Skin of body (tissue), 2 donors: Measurements from ENCODE around the gene SPRED2. TPM values are rescaled to one million over a fixed set of nuclear protein-coding genes. Genes with fewer than 3 reads are reported as not detected.
A peak's percentile ranks its signal among the peaks of the same experiment; 100 is the strongest.

ENCODE experiments used
- DNase-seq: peaks from one replicate; lab custom pipeline; 2025; lab: John Stamatoyannopoulos, UW
- total RNA-seq: library from RNA; depleted of rRNA; stranded (reverse); fragments of >200 nt; gene quantifications from one replicate; pipeline ENCODE4 v1.2.3, GENCODE V29; 2014

Gene SPRED2
- total RNA-seq, 1 donor from 2014 or later: 11.4 TPM

DNA sequence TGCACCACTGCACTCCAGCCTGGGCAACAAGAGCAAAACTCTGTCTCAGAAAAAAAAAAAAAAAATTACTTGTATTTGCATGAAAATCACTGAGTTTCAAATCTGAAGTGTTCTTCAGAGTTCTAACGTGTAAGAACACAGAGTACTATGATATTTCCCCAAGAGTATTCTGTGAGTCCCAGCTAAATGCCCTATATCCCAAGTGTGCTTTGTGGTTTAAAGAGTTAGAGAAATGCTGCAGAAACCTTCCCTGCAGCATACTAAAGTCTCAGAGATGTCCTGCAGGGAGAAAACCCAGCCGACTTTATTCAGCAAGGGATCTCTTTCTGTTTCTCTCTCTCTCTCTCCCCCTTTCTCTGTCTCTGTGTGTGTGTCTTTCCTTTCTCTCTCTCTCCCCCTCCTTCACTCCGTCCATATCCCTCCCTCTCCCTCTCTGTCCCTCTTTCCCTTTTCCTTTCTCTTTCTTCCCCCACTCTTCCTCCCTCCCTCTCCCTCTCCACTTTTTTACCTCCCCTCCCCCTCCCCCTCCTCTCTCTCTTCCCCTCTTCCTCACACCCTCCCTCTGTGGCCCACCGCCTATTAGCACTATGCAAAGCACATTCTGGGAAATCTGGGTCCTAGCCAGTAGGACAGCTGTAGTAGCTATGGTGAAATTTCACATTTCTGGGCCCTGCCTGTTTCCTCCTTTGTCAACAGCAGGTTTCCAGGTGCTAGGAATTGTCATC, 150.6 kb downstream of the SPRED2 start:
- peak; percentile 69 for DNase-seq

DNA sequence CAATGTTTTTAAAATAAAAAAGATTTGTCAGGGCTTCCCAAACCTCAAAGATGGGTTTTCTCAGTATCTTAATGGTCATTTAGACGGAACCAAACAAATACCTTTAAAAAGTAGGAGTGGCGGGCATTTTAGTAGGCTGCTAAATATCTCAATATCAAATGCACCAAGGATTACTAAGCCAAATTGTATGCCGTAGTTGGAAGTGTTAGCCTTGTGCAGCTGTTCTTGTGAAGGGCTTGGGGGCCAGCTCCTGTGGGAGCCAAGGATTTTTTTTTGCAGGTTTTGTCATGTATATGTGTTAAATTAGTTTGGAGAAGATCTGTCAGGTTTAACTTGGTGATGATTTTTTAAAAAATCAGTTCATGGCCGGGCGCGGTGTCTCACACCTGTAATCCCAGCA, 152.6 kb downstream of the SPRED2 start:
- DNase-seq: no peak

GRCh38 chr2:65278531-65278981, 153.8 kb downstream of the SPRED2 start:
- peak; percentile 16 for DNase-seq

DNA sequence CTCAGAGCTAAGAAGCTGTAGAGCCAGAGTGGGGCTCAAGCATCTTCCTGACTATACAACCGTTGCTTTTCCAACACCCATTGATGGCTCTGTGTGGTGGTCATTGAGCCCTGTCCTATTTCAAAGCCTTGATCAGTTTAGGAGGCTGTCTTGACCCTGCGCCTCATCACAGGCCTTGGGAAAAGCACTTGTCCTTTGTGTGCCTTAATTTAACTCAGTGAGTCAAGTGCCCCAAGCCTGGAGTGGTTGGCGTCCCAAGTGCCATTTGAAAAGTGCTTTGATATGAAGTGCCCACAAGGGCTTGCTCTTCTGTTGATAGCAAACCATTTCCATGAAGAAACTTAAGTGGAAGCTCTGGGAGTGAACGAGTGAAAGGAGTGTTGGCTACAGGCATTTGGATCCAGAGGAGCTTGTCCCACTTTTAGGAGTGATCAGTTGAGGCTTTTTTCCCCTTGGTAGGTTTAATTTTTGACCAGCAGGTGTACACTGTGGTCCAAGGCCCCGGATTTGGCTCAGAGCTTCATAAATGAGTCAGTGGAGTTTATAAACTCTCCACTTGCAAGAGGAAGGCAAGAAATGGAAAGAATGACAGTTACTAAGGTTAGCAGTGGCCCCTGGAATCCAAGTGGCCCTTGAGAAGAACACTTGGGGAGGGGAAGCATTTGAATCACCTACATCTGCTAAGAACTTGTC, 154.5 kb downstream of the SPRED2 start:
- no peak for DNase-seq

DNA sequence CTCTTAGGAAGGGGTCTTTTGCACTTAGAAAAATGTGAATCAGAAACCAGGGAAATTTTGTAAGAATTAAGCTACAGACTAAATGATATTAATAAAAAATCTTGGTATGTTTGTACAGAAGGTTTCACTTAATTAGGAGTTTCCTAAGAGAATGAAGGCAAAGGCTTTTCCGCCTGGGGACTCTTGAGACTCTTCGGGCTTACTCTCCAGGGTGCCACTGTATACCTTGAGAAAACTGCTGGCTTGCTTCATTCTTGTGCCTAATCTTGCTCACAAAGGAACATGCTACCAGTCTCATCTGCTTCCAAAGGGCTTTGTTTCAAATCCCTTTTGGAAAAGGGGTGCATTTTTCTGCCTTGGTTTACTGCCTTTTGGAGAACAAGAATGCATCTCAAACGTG, 155.3 kb downstream of the SPRED2 start:
- no peak for DNase-seq

DNA sequence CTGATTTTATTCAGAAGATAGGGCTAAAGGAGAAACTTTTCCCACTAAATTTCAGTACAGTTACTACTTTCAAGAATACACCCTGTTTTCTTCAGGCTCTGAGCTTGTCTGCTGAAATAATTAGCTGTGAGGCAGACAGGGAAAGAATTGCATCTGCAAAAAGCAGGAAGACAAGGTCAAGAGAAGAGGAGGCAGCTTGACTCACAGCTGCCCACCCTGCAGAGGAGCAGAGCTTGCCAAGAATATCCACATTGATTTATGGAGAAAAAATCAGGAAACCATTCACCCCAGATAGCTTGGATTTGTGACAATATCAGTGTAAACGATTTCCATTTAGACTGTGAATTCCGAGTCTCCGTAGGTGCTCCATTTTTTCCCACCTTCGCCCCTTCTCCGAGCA, 155.8 kb downstream of the SPRED2 start:
- no peak for DNase-seq

DNA sequence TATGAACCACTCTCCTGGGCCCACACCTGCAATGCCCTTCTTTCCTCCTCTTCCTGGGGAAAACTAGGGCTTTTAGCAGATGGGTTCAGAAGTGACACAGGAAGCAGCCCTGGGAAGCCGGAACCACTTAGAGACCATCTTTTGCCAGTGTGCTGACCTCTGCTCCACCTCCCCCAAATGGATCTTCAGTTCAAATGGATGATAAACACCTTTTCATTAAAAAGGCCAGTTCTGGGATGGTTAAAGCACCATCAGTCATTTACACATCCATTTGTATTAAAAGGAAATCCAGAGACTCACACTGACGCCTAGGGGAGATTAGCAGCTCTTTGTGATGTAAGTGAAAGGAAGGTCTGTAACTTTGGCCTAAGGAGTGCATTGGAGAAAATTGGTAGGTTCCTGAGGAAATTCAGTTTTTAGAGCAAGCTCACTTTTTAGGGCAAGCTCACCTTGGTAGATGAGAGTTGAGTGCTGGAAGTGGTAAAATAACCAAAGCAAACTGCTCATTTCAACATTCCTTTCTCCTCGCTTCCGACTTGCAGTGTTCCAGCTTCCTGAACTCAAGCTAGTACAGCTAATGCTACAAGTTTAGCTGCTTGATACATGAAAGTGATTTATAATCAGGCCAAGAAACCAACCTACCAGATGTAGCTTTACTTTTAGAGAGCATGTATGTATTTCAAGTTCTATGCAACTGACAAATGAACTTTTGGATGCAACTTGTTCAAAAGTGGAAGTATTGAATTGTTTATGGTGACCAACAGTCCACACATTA, 157.1 kb downstream of the SPRED2 start:
- peak; percentile 21 for DNase-seq

GRCh38 chr2:65273344-65273743, 159.1 kb downstream of the SPRED2 start:
- DNase-seq: no peak

- DNase-seq: no peak
Measured at GRCh38 chr2:65268957-65269356, 163.4 kb downstream of the SPRED2 start.

- DNase-seq: no peak
Measured at GRCh38 chr2:65267008-65267407, 165.4 kb downstream of the SPRED2 start.

DNA sequence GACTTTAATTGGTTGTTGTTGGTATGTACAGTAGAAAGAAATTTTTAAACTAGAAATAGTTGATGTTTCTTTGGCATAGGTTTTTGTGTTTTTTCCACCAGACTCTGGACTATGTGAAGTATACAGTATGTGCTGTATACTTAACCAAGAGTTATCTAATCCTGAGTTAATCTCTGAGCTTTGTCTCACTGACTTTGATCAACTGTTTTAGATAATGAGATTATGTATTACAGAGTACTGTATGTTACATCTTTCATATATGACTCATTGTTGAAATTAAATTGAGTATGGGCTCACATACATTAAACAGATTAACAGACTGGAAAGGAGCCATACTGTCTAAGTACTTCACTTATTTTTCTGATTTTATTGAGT, 166.7 kb downstream of the SPRED2 start:
- DNase-seq: no peak

DNA sequence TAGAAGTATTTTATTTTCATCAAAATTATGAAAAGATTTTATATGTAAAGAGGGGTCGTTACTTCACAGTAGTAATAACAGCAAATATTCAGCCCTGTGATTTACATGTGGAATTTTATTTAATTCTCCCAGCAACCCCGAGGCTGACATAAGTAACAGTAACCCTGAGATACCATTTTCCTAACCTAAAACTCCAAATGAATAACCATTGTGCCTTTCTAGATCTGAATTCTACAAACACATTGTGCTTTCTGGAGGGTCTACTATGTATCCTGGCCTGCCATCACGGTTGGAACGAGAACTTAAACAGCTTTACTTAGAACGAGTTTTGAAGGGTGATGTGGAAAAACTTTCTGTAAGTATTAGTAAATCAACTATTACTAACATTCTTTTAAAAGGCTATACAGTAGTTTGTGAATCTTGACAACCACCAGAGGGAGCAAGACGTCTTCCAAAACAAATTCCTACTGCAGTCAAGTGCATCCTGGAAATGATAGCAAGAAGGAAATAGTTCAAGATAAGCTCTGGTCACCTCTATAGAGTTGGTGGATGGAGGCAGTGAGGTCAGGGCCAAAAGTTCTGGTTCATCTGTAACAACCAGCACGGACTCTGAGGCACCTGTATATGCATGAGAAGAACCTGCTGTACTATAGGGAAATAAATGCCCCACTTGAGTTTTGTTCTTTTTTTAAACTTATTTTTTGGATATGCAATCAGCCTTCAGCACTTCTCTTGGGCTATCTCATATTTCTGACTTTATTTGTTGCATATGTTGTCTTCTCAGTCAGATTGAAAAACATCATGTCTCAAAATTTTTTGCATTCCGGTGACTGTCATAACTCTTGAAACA, 167.4 kb downstream of the SPRED2 start:
- DNase-seq: peak; percentile 35

- no peak for DNase-seq
Measured at GRCh38 chr2:65263986-65264385, 168.4 kb downstream of the SPRED2 start.

- DNase-seq: no peak
Measured at GRCh38 chr2:65263262-65263661, 169.1 kb downstream of the SPRED2 start.

DNA sequence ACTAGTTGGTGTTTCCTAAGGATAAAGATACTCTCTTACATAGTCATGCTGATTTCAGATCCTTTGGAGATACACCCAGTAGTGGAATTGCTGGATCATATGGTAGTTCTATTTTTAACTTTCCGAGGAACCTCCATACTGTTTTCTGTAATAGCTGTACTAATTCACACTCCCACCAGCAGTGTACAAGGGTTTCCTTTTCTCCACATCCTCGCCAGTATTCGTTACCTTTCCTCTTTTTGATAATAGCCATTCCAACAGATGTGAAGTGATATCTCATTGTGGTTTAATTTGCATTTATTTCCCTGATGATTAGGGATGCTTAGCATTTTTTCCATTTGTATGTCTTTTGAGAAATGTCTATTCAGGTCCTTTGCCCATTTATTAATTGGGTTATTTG, 170.7 kb downstream of the SPRED2 start:
- no peak for DNase-seq

Other genes with a start within 250 kb of the SPRED2 start
- 126 TPM for gene ACTR2, start 204.8 kb downstream of the SPRED2 start, total RNA-seq